Measurements from ENCODE around the gene BRD4. TPM values are rescaled to one million over a fixed set of nuclear protein-coding genes. Genes with fewer than 3 reads are reported as not detected.
A peak's percentile ranks its signal among the peaks of the same experiment; 100 is the strongest.

BRD4 gene
- total RNA-seq, 1 experiment from 2014 or later = 144 TPM

- H3K23ac ChIP-seq (ENCODE audit: insufficient read length, low read depth, low read length) = no peak overlapping the region
- H2BK12ac ChIP-seq (ENCODE audit: insufficient read length, low read depth, low read length) = no peak overlapping the region
- no peaks in the 10 kb centered on the region for H4K20me1 ChIP-seq (ENCODE audit: control insufficient read depth, insufficient read depth, insufficient read length)
- peaks cover 79% of the 10 kb centered on the region for H3K79me2 ChIP-seq (ENCODE audit: insufficient read depth, low read length)
- no peak overlapping the region for H4K91ac ChIP-seq (ENCODE audit: insufficient read length, low read depth, low read length)
- H3K79me1 ChIP-seq (ENCODE audit: insufficient read depth, low read depth, low read length, poor library complexity, severe bottlenecking) = peaks cover 32% of the 10 kb centered on the region
- no peak overlapping the region for H2BK5ac ChIP-seq (ENCODE audit: insufficient read length, low read length)
- H2AK5ac ChIP-seq (ENCODE audit: insufficient read length, low read length) = no peak overlapping the region
- WGBS (ENCODE audit: extremely low coverage, insufficient read length, low lambda C conversion rate) = no CpG with 5 or more reads among the region's 11 CpGs
- Mint-ChIP-seq H3K4me3 (no peak overlapping the region), H3K4me1 (peaks cover 35 to 39% of the 10 kb centered on the region in 2 experiments), H3K9me3 (no peaks in the 10 kb centered on the region), H3K27ac (peak overlapping the region; percentile 29 to 93 (median 83); a peak in 5 of 7 replicates), H3K27me3 (ENCODE audit: low read depth) (no peaks in the 10 kb centered on the region), H3K36me3 (ENCODE audit: insufficient read depth in 1 of 3, low read depth in 3 of 3) (peaks cover 12 to 17% (median 17%) of the 10 kb centered on the region in 3 experiments; a peak in 6 of 7 replicates)
- peaks cover 3% of the 10 kb centered on the region; the same call in 1 of the 2 replicates for H3K4me1 ChIP-seq (ENCODE audit: insufficient read depth, low read length)
- no peak overlapping the region for H4K8ac ChIP-seq (replicated peaks; ENCODE audit: insufficient read length, low read depth, low read length)
- no peak overlapping the region for H4K5ac ChIP-seq (ENCODE audit: insufficient read length, low read depth, low read length)
- no peak overlapping the region for H3K9ac ChIP-seq (ENCODE audit: extremely low read depth, insufficient read length, low read length)
- H2BK20ac ChIP-seq (ENCODE audit: low read depth, low read length, poor library complexity, severe bottlenecking) = no peak overlapping the region
- no peaks in the 10 kb centered on the region for H3K9me3 ChIP-seq (ENCODE audit: control insufficient read depth, low read depth, low read length)
- no peak overlapping the region for H3K4ac ChIP-seq (ENCODE audit: low read depth, low read length)
- no peaks in the 10 kb centered on the region for H3K27me3 ChIP-seq (ENCODE audit: insufficient read depth, low read length)
- H3K56ac ChIP-seq (ENCODE audit: insufficient read length, low read depth, low read length) = no peak overlapping the region
- DNase-seq = no peak
- H2AFZ ChIP-seq (ENCODE audit: low read length) = no peak overlapping the region
- H3T11ph ChIP-seq (ENCODE audit: low read length) = no peak overlapping the region
- TF ChIP-seq CTCF (conservative IDR thresholded peaks at IDR 0.05) = no peak
- no peaks in the 10 kb centered on the region for H3K23me2 ChIP-seq (ENCODE audit: insufficient read length, low read depth, low read length, poor library complexity, severe bottlenecking)
- no peak overlapping the region for H3K4me2 ChIP-seq (ENCODE audit: insufficient read depth, insufficient read length, low read length)
- H3K14ac ChIP-seq (ENCODE audit: insufficient read depth, low read length) = no peak overlapping the region; the same call in 1 of the 2 replicates
- no peak overlapping the region for H2BK15ac ChIP-seq (ENCODE audit: low read depth, low read length)
- H3K27ac ChIP-seq (ENCODE audit: insufficient read length, low read depth, low read length) = no peak overlapping the region
- H3K18ac ChIP-seq (ENCODE audit: insufficient read length, low read depth, low read length) = no peak overlapping the region
- no peak overlapping the region for H2BK120ac ChIP-seq (ENCODE audit: low read depth, low read length, poor library complexity, severe bottlenecking)
These were observed 55.6 kb downstream of the BRD4 start for GRCh38 chr19:15276620-15277215.
